HG02623 (cell line): ENCODE measurements around the gene NAGPA.
A peak's percentile ranks its signal among the peaks of the same experiment; 100 is the strongest.
"Not testable (repeated sequence)": the region's sequence is repeated elsewhere in the genome, so short reads cannot be mapped to it uniquely, and the experiment has no call there.

Experiments used
- ATAC-seq: cut with Tn5 transposase; IDR thresholded peaks from one replicate; pipeline ENCODE4 v1.9.1; 2021; ENCODE audit warnings: moderate library complexity; ENCODE audit not compliant: unreplicated experiment

Gene NAGPA, protein sequence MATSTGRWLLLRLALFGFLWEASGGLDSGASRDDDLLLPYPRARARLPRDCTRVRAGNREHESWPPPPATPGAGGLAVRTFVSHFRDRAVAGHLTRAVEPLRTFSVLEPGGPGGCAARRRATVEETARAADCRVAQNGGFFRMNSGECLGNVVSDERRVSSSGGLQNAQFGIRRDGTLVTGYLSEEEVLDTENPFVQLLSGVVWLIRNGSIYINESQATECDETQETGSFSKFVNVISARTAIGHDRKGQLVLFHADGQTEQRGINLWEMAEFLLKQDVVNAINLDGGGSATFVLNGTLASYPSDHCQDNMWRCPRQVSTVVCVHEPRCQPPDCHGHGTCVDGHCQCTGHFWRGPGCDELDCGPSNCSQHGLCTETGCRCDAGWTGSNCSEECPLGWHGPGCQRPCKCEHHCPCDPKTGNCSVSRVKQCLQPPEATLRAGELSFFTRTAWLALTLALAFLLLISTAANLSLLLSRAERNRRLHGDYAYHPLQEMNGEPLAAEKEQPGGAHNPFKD

DNA sequence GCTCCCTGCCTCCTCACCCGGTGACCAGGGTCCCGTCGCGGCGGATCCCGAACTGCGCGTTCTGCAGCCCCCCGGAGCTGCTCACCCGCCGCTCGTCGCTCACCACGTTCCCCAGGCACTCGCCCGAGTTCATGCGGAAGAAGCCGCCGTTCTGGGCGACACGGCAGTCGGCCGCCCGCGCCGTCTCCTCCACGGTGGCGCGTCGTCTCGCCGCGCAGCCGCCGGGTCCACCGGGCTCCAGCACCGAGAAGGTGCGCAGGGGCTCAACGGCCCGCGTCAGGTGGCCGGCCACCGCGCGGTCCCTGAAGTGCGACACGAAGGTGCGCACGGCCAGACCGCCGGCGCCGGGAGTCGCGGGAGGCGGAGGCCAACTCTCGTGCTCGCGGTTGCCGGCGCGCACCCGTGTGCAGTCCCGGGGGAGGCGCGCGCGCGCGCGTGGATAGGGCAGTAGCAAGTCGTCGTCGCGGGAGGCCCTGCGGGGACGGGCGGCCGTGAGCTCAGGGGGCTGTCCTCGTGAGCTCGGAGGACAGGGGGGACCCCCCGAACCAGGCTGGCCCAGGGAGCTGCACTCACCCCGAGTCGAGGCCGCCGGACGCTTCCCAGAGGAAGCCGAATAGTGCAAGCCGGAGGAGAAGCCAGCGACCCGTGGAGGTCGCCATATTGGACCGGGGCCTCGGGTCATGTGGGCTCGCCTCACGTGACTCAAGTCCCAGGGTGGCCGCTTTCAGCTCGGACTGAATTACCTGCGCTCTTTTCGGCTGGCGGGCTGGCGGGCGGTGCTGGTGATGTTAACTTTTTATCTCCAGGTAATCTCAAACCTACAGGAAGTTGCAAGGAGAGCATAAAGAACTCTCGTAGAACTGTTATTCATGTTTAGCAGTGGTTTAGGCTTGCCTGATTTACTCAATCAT lies at the start of gene NAGPA:
Gene NAGPA, minus strand, starts transcription at position 680 of the 911 bp plus-strand sequence. Its CDS starts 21 bp downstream, at position 659.
- ATAC-seq = peak; percentile 81

DNA sequence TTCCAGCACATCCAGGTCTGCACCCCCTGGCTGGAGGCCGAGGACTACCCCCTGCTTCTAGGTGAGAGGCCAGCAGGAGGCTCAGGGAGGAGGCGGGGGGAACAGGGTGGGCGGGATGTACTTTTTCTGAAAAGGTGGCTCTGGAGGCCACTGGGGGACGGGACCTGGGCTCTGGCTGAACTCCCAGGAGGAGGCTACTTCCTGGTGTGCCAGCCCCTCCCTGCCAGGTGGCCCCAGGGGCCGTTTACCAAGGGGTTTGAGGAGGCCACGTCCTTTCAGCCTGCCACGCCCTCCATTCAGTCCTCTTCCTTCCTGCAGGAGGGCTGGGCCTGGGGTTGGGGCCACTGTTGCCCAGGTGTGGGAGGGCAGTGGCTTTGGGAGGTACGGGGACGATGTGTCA lies 47.3 kb upstream of the NAGPA start:
- not testable (repeated sequence) for ATAC-seq

DNA sequence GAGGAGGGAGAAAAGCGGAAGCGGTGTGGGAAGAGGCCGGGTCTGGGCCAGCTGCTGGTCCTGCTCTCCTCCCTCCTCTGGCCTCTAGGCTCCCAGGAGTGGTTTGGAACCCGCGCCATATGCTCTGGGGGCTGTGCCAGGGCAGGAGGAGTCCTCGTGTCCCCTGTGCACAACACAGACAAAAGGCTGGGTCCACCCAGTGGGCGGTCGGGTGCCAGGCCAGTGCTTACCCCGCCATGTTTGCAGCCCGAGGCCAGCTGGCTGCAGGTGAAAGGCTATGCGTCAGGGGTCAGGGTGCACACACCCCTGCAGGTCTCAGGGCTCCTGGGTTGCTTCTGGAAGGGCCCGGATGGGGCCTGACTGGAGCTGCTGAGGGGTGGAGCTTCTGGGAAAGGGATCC lies 46.7 kb upstream of the NAGPA start:
- not testable (repeated sequence) for ATAC-seq

- no peak for ATAC-seq
These were observed 44.9 kb upstream of the NAGPA start for GRCh38 chr16:5078626-5079025.

GRCh38 chr16:5077304-5077703 lies 43.6 kb upstream of the NAGPA start:
- no peak for ATAC-seq

DNA sequence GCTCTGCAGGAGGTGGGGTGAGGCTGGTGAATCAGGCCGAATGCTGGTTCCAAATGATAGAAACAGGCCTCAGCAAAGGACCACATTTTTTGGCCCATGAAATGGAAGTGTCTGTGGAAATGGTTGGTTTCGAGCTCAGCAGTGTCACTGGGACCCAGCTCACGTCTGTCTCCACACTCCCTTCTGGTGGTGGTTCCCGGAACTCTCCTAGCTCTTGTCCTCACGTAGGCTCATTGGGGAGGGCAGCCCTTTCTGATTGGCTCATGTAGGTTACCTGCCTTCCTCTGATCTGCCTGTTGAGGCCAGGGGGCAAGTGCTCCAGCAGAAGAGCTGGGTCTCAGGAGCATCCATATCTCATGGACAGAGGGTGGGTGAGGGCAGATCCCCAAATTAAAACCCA lies 41.9 kb upstream of the NAGPA start:
- no peak for ATAC-seq

DNA sequence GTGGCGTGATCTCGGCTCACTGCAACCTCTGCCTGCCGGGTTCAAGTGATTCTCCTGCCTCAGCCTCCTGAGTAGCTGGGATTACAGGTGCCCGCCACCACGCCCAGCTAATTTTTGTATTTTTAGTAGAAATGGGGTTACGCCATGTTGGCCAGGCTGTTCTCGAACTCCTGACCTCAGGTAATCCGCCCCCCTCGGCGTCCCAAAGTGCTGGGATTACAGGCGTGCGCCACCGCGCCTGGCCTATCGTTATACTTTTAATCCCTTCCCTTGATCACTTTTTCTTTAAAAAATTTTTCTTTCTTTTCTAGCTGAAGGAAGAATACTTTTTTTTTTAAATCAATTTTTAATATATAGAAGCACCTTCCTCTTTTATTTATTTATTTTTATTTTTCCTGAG lies 40.0 kb upstream of the NAGPA start:
- not testable (repeated sequence) for ATAC-seq

DNA sequence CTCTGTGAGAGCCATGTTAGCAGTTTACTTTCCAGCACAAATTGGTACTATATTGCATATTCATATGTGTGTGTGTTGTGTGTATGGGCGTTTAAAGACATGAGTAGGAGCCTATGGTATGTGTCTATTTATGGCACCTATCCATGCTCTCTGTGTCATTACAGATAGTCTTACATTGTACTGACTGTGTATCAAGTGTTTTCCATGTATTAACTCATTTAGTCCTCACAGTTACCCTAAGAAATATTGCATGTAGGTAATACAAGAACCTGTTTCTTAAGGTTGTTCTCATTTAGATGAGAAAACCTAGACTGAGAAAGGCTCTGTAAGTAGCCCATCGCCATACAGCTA lies 39.5 kb upstream of the NAGPA start:
- no peak for ATAC-seq

GRCh38 chr16:5072334-5073278 lies 38.9 kb upstream of the NAGPA start:
- ATAC-seq = peak; percentile 9

GRCh38 chr16:5071681-5072333 lies 38.1 kb upstream of the NAGPA start, which contains the start of gene ALG1:
Gene ALG1, plus strand, starts transcription at chr16:5071843. Its CDS starts 7 bp downstream, at chr16:5071850.
- ATAC-seq = peak; percentile 80

GRCh38 chr16:5071341-5071680 lies 37.6 kb upstream of the NAGPA start:
- no peak for ATAC-seq

DNA sequence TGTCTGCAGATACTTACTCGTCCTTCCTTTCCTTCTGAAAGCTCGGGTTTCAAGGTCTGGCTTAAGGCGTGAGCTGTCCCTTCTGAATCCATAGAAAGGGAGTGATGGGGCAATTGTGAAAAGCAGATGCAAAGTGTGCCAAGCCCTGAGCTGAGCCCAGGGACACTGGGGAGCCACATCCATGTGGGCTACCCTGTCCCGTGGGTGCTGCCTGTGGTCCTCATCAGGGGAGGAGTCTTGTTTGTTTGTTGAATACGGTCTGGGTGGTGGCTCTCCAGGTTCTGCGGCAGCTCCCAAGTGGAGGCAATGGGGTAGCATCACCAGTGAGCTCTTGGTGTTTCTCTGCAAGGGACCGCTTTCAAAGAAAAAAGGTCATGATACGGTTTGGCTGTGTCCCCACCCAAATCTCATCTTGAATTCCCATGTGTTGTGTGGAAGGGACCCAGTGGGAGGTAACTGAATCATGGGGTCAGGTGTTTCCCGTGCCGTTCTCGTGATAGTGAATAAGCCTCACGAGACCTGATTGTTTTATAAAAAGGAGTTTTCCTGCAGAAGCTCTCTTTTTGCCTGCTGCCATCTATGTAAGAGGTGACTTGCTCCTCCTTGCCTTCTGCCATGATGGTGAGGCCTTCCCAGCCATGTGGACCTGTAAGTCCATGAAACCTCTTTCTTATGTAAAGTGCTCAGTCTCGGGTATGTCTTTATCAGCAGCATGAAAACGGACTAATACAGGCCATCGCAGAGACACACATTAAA lies 36.9 kb upstream of the NAGPA start:
- no peak for ATAC-seq

GRCh38 chr16:5069854-5070253 lies 36.1 kb upstream of the NAGPA start:
- no peak for ATAC-seq

- no peak for ATAC-seq
These were observed 35.3 kb upstream of the NAGPA start for GRCh38 chr16:5069048-5069447.

DNA sequence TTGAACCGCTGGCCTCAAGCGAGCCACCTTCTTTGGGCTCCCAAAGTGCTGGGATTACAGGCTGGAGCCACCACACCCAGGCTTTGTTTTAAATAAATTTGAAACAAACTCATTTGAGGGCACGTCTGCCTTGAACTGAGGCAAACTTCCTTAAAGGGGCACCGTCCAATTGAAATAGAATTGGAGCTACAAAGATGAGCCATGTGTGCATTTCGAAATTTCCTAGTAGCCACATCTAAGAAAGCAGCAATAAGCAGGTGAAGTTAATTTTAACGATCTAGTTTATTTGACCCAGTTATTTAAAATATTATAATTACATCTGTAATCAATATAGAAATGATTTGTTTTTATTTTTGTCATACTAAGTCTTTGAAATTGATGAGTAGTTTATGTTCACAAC lies 32.8 kb upstream of the NAGPA start:
- no peak for ATAC-seq

DNA sequence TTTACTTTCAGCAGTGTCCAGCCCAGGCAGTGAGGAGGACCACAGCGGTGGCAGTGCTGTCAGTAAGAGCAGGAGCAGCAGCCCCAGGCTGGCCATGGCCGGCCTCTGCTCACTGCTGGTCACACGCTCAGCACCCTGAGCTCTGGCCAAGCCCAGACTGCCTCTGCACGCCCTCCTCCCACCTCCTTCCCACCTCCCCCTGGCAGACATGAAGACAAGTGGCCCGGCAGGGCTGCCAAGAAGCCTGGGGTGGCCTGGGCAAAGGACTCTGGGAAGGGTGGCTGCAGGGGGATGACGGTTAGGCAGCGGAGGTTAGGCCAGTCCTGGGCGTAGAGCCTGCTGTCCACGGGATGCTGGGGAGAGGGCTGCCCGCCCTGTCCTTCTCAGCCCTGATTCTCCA lies 32.1 kb upstream of the NAGPA start, which contains the start of gene C16orf89:
Gene C16orf89, minus strand, starts transcription at position 144 of the 400 bp plus-strand sequence. Its CDS starts 48 bp downstream, at position 96.
- no peak for ATAC-seq

- ATAC-seq = no peak
These were observed 31.6 kb upstream of the NAGPA start for GRCh38 chr16:5065326-5065725.

- ATAC-seq = no peak
These were observed 31.2 kb upstream of the NAGPA start for GRCh38 chr16:5064915-5065314.
